Spleen (tissue), 7 donors: ENCODE data around the gene ADAM33.

Source experiments
- POLR2A ChIP-seq, 3 donors: fragments of 450-650 bp; IDR thresholded peaks; one replicate each; pipeline ENCODE4 v1.5.1; 2017; ENCODE audit warnings: antibody characterized with exemption in 3 of 3, mild to moderate bottlenecking in 1 of 3
- POLR2AphosphoS5 ChIP-seq, 3 donors: sonication (generic); formaldehyde crosslinking; IDR thresholded peaks; one replicate each; pipeline ENCODE4 v1.5.1; 2017; ENCODE audit warnings: antibody characterized with exemption in 3 of 3
- TF ChIP-seq, protein P1 (sequence below), 11 experiments: fragments of 200-600 bp in 7 of 11; fragments of 450-650 bp in 4 of 11; sonication (generic) in 4 of 11; IDR thresholded peaks in 8 of 11; conservative IDR thresholded peaks in 3 of 11; 1 replicate in 7 of 11; 2 replicates in 4 of 11; pipeline versions ENCODE4 v1.4.0 to v1.8.0; 2016 to 2021; ENCODE audit warnings: antibody characterized with exemption in 11 of 11, inconsistent platforms in 4 of 11, mild to moderate bottlenecking in 1 of 11
- donor health status: DM: no; HTN: no; CAD: no; lungs with moderate emphysema.
- donor health status: DM: no; HTN: no; CAD: no.
- donor health status: DM: no; HTN: no; CAD: no.

DNA sequence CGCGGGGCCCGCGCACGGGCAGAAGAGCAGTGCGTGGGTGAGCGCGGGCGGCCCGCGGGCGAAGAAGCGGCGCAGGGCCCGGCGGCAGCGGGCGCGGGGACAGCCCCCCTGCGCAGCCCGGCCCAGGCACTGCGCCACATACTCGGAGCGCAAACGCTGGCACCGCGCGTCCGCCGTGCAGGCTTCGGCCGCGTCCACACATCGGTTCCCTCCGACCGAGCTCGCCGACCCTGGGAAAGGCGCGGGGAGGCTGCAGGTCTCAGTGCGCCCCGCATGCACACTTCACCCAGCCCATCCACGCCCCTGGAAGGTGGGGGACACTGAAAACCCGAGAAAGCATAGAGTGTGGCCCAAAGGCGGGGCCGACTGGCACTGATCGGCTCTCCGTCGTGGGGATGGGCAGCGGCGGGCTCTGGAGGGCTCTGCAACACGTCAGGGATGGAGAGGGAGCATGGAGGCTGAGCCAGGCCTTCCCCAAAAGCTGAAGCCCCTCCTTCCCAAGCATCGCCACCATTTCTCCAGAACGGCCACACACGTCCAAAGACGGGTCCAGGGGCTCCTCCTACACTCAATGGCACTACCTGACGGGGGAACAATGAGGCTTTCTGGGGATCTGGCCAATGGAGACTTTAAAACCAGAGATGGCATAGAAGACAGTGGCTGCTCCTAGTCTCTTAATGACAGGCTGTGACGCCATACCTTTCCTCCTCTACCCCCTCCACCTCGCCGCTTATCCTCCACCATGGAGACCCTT lies 20.6 kb downstream of the ADAM33 start:
- TF ChIP-seq, protein P1, sequence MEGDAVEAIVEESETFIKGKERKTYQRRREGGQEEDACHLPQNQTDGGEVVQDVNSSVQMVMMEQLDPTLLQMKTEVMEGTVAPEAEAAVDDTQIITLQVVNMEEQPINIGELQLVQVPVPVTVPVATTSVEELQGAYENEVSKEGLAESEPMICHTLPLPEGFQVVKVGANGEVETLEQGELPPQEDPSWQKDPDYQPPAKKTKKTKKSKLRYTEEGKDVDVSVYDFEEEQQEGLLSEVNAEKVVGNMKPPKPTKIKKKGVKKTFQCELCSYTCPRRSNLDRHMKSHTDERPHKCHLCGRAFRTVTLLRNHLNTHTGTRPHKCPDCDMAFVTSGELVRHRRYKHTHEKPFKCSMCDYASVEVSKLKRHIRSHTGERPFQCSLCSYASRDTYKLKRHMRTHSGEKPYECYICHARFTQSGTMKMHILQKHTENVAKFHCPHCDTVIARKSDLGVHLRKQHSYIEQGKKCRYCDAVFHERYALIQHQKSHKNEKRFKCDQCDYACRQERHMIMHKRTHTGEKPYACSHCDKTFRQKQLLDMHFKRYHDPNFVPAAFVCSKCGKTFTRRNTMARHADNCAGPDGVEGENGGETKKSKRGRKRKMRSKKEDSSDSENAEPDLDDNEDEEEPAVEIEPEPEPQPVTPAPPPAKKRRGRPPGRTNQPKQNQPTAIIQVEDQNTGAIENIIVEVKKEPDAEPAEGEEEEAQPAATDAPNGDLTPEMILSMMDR (IDR thresholded peaks at IDR 0.05 in 8 of 11, conservative IDR thresholded peaks at IDR 0.05 in 3 of 11), result no peak
- no peak for TF ChIP-seq POLR2A (IDR thresholded peaks at IDR 0.05)
- no peak for TF ChIP-seq POLR2AphosphoS5 (IDR thresholded peaks at IDR 0.05)
